SU-DHL-6 (cell line): ENCODE results near the gene KDELR3.

ENCODE experiments used
- EZH2phosphoT487 ChIP-seq: fragments of 200-600 bp; sonication (generic), shearing (Covaris generic); conservative IDR thresholded peaks from 2 replicates; pipeline ENCODE4 v1.6.1; 2018; ENCODE audit warnings: mild to moderate bottlenecking, antibody characterized with exemption, low read length, moderate library complexity, mixed read lengths
- TF ChIP-seq, protein P1 (sequence below): fragments of 200-600 bp; sonication (generic); IDR thresholded peaks from one replicate; pipeline ENCODE4 v1.5.1; 2017; ENCODE audit warnings: antibody characterized with exemption, mild to moderate bottlenecking, low read length, moderate library complexity; ENCODE audit not compliant: insufficient read depth, poor library complexity, severe bottlenecking

DNA sequence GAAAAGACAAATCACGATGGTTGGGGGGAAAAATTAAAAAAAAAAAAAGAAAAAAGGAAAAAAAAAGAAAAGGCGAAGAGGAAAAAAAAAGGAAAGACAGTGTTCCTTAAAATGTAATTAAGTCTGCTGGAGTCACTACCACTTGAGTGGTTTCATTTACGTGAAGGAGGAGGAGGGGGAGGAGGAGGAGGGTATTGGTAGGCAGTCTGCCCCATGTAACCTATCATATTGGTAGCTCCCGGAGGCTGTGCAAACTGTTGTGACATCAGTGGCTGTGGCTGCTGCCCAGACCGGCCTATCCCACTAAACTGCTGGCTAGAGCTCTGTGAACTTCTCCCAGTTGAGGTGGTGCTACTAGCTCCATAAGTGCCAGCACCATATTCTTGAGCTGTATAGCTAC is 17.9 kb downstream of the KDELR3 start:
- TF ChIP-seq, protein P1, sequence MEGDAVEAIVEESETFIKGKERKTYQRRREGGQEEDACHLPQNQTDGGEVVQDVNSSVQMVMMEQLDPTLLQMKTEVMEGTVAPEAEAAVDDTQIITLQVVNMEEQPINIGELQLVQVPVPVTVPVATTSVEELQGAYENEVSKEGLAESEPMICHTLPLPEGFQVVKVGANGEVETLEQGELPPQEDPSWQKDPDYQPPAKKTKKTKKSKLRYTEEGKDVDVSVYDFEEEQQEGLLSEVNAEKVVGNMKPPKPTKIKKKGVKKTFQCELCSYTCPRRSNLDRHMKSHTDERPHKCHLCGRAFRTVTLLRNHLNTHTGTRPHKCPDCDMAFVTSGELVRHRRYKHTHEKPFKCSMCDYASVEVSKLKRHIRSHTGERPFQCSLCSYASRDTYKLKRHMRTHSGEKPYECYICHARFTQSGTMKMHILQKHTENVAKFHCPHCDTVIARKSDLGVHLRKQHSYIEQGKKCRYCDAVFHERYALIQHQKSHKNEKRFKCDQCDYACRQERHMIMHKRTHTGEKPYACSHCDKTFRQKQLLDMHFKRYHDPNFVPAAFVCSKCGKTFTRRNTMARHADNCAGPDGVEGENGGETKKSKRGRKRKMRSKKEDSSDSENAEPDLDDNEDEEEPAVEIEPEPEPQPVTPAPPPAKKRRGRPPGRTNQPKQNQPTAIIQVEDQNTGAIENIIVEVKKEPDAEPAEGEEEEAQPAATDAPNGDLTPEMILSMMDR = no peak
- no peak for TF ChIP-seq EZH2phosphoT487
